H1 (cell line): Measurements from ENCODE around the gene PRDM2. TPM values are rescaled to one million over a fixed set of nuclear protein-coding genes. Genes with fewer than 3 reads are reported as not detected.

ENCODE experiments used
- ATF3 ChIP-seq: IDR thresholded peaks from 2 replicates; pipeline ENCODE4 v1.6.1; 2011; ENCODE audit warnings: low read depth, mild to moderate bottlenecking, low read length; ENCODE audit not compliant: insufficient read depth
- EP300 ChIP-seq, 2 experiments: IDR thresholded peaks; 1 replicate in 1 of 2; 2 replicates in 1 of 2; pipeline ENCODE4 v1.6.1; 2011 to 2012; ENCODE audit warnings: low read depth in 2 of 2, low read length in 2 of 2, mild to moderate bottlenecking in 2 of 2, borderline replicate concordance in 1 of 2, inconsistent platforms in 1 of 2, moderate library complexity in 1 of 2
- RXRA ChIP-seq: IDR thresholded peaks from 2 replicates; pipeline ENCODE4 v1.6.1; 2011; ENCODE audit warnings: low read depth, mild to moderate bottlenecking, low read length, moderate library complexity; ENCODE audit not compliant: insufficient read depth
- SIRT6 ChIP-seq: IDR thresholded peaks from one replicate; pipeline ENCODE4 v1.7.1; 2012; ENCODE audit warnings: low read length, inconsistent platforms
- SIX5 ChIP-seq: IDR thresholded peaks from 2 replicates; pipeline ENCODE4 v1.6.1; 2011; ENCODE audit warnings: mild to moderate bottlenecking, low read depth, low read length
- TBP ChIP-seq: IDR thresholded peaks from 2 replicates; pipeline ENCODE4 v1.6.1; 2011; ENCODE audit warnings: low read depth, low read length, improper control_type of control experiment
- polyA plus RNA-seq, 7 experiments: library from polyadenylated mRNA; depleted of rRNA in 3 of 7; stranded (reverse) in 5 of 7; unstranded in 2 of 7; fragments of >200 nt in 5 of 7; fragments of 200-250 nt in 2 of 7; gene quantifications; 1 replicate in 5 of 7; 2 replicates in 1 of 7; 4 replicates in 1 of 7; pipeline versions ENCODE4 v1.2.1 to v1.2.3, GENCODE V29; 2011 to 2013; ENCODE audit warnings: missing spikeins in 2 of 7, mixed read lengths in 2 of 7
- total RNA-seq: library from RNA; stranded (reverse); fragmentation: NEBNext Ultra II Directional; extraction: Animal tissue kit (Norgen Biotek cat#: 25700); gene quantifications from 2 replicates; pipeline ENCODE4 v1.2.1, GENCODE V29; 2021

Gene PRDM2
- total and polyA plus RNA-seq, 2 of the 8 experiments (the other 6 are each of a cell fraction or from before 2014, with no cell fraction given) = 5.8 to 21.2 TPM

GRCh38 chr1:13769830-13770229 lies 69.8 kb downstream of the PRDM2 start (continued):
- no peak for TF ChIP-seq ATF3
- TF ChIP-seq EP300 (IDR thresholded peaks at IDR 0.05; ENCODE audit: borderline replicate concordance in 1 of 2, low read depth in 2 of 2, low read length in 2 of 2) = no peak
- no peak for TF ChIP-seq TBP
- no peak for TF ChIP-seq SIRT6
- TF ChIP-seq RXRA = no peak
- TF ChIP-seq SIX5 = no peak
